HCEC 1CT (cell line): ENCODE data around the gene SMTNL1.

ENCODE experiments used
- DNase-seq: peaks from one replicate; pipeline ENCODE4 v3.0.0-alpha.2; 2017

SMTNL1 gene, protein sequence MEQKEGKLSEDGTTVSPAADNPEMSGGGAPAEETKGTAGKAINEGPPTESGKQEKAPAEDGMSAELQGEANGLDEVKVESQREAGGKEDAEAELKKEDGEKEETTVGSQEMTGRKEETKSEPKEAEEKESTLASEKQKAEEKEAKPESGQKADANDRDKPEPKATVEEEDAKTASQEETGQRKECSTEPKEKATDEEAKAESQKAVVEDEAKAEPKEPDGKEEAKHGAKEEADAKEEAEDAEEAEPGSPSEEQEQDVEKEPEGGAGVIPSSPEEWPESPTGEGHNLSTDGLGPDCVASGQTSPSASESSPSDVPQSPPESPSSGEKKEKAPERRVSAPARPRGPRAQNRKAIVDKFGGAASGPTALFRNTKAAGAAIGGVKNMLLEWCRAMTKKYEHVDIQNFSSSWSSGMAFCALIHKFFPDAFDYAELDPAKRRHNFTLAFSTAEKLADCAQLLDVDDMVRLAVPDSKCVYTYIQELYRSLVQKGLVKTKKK

GRCh38 chr11:57536947-57537619 lies at the start of gene SMTNL1:
Gene SMTNL1, plus strand, starts transcription at chr11:57537595. Its CDS starts 5,048 bp downstream, at chr11:57542643.
- no peak for DNase-seq

DNA sequence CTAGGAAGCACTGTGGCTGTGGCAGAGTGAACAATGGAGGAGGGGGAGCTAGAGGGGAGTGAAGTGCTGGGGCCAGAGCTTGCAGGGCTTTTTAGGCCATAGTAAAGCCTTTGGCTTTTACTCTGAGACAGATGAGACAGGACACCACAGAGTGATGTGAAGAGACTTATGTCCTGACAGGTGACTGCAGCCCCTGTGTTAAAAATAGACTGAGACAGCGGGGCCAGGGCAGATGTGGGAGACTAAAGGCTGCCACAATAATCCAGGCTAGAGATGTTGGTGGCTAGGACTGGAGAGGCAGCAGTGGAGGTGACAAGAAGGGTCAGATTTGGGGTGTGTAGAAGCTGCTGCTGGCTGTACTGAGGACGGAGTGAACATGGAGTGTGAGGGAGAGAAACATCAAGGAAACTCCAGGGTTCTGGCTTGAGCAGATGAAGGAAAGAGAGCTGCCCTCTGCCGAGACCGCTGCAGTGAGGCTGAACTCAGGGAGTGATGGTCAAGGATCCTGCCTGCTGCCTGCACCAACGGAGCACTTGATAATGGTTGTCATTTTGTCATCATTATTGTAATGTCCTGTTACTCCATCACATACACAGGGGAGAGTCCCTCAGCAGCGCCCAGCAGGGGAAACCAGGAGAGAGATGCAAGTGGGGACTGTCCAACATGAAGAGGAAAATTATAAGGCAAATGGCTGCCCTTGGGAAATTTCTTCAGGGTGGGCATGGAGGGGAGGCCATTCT lies 49.3 kb upstream of the SMTNL1 start:
- no peak for DNase-seq

DNA sequence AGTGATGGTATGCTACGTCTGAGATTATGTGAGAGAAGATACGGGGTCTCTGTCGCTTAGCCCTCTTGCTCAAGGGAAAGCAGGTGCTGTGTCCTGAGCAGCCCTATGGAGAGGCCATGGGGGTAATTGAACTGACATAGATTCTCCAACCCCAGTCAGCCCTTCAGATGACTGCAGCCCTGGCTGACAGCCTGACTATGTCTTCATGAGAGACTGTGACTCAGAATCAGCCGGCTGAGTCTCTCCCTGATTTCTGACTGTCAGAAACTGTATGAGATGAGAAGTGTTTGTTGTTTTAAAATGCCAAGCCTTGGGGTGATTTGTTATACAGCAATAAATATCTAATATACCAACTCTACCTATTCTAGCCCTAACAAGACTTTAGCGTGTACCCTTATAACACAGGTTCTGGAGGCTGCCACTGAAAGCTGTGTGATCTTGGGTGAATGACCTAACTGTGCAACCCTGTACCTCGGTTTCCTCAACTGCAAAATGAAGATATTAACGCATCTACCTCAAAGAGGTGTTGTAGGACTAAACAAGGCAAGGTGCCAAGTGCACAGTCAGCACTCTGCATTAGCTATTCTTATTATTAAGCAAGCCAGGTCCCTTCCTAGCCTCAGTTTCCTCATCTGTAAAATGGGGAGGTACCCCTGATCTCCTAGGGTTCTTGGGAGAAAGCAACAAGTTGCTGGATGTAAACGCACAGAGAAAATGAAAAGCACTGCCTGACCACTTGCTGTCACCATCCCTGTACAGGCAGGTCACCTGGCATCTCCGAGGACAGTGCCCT lies 46.7 kb upstream of the SMTNL1 start:
- peak; percentile 47 for DNase-seq

GRCh38 chr11:57491371-57492061 lies 45.9 kb upstream of the SMTNL1 start:
- DNase-seq, result peak; percentile 31

DNA sequence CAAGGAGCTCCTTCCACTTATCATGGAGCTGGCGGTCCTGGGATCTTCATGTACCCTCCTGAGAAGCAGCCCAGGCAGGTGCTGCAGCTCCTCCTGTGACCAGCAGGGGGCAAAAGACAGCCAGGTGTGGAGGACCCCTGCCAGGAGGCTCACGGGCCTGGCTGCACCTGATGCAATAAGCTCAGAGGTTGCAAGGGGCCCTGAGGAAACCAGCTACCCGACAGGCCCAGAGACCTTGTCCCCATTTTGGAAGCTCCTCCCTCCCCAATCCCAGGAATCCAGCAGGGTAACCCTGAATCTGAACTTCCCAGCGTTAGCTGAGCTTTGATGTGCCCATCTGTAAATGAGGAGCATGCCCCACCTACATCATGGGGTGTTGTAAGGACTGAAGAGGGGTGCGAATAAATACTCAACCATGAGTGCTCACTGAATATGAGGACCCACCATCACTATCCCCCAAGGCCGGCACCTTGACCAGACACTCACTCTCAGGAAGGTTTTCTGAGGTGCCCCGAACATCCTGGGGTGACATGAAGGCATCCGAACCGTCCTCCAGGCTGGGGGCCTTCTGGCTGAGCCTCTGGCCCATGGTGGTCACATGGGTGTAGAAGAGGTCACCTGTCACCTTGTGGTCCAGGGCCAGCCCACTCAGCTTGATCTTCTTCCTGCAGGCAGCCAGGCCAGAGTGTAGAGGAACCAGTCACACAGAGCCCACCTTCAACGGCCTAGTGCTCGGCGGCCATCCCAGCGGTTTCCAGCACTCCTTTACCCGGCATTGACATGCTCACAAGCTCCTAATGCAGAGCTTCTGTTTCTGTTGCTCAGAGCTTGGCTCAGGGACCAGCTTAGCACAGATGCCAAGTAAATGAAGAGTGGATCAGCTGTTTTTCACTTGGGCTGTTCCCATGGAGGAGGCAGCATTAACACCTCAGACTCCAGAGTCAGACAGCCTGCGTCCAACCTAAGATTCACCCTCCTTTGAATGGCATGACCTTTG lies 43.6 kb upstream of the SMTNL1 start:
- DNase-seq, result no peak

DNA sequence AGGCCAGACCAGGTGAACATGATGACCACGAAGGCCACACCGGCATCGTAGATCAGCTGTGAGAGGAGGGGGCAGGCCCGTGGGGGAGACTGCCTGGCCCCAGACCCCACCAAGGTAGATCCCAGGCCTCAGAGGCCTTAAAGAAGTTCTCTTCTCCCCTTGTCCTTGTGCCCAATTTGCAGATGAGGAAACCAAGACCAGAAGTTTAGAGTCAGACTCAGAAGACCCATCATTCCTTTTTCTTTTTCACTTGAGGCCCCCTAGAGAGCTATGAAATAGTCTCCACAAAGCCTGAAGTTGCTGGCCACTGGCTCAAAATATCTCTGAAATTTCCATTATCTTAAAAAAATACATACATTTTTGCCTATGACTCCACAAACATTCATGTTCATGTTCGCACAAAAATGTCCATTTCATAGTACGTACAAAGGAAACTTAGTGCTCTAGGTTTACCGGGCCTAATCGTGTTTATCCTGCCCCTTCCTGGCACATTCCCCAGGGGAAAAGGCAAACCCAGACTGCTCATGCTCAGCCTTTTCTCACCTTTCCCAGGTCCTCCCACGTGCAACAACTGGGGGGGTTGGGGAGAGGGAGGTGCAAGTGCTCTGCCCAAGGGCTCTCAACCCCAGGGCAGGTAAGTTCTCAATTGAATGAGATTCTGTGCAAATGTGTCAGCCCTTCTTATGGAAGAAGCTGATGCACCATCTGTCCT lies 41.1 kb upstream of the SMTNL1 start:
- DNase-seq, result no peak

DNA sequence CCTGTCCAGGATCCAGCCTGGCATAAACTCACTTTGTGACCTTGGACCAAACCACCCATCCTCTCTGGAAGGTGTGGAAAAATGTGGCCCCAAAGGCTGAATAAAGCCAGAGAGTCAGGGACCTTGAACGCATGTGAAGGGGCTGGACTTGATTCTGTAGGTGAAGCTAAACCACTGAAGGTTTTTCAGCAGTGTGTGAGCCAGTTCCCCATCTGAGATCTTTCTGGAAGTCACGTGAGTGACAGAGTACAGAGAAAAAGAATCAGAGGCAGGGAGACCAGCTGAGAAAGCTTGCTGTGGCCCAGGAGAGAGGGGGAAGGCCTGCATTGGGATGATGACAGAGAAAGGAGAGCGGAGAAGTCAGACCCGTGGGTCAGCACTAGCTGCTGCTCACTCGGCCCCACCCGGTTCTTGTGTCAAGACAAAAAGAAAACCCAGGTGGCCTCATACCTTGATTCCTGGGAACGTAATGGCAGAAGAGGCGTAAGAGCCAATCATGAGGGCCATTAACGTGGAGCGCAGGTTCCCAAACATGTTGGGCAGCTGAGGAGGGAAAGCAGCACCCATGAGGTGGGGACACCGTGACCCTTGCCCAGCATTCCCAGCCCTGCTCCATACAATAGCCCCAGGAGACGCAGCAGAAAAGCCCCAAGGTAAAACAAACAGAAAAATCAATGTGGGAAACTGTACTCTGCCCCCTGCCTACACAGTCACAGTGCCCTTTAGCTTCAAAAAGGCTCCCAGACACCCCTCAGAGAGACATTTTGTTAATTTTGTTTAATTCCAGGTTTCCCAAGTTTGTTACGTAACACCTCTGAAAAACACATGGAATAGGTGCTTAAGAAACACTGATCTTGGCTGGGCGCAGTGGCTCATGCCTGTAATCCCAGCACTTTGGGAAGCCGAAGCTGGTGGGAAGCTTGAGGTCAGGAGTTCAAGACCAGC lies 39.8 kb upstream of the SMTNL1 start:
- DNase-seq, result no peak

DNA sequence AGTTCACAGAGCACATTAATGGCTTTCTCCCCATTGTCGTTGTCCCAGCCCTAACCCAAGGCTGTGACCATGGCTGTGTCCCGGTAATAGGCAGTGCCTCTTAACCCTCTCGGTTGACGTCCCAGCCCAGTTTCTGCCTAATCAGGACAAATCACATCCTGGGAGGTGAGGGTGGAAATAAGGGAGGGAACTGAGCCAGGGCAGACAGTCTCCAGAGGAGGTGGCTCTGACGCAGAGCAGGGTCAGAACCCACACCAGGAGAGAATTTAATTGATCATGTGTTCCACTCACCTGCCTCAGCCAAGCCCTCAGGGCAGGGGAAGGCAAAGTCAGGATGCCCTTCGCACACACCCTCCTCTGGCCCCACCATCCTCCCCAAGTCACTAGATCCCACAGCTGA lies 38.9 kb upstream of the SMTNL1 start:
- no peak for DNase-seq

DNA sequence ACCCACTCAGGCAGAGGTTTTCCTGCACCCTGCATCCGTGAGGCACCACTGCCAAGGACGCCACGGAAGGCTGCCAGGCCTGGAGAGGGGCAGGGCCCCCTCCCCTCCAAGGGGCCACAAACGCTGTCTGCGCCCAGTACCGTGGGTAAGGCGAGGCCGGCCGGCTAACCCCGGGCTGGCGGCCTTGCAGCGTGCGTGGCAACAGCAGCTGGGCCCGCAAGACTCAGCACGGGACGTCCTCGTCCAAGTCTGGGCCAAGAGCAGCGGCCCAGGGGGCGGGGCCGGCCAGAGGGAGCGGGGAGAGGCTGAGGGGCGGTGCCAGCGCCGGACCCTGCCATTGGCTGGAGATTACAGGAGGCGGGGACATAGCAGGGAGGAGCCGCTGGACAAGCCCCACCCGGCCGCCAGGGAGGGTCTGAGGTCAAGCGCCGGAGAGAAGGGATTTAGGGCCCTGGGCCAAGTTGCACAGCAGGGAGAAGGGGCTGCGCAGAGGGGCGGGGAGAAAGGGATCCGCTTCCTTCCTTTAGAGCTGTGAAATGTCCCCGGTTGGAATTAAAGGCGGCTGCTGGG lies 37.9 kb upstream of the SMTNL1 start:
- peak; percentile 90 for DNase-seq

DNA sequence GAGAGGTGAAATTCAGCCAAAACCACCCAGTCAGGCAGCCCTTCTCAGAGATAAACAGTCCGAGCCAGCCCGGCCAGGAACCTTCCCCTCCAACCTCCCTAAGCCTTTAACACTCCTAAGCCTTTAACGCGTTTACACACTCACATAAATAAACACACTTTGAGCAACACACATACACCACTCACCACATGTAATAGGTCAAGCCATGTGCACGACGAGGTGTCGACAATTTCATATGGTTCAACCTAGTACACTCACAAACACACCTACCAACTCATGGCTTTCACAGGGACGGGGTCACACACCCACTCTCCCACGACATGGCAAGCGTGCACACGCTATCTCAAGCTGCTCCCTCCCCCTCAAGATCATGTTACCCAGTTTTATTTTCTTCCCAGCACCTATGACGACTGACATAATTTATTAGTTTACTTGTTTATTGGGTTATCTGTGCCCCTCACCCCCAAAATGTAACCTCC lies 37.4 kb upstream of the SMTNL1 start:
- DNase-seq, result no peak

DNA sequence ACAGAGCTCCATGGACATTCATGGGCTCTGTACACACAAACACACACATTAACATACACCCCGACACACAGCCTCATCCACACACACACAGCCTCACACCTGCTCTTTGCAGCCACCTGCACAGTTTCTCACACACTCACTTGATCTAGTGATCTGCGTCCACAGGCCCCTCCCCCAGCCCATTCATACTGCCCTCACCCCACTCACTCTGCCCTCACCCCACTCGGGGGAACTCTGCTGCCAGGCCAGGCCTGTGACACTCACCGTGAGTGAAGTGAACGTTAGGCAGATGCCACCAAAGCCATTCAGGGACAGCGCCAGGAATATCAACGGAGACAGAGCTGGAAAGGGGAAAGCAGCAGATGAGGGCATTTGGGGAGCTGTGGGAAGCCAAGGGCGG lies 36.9 kb upstream of the SMTNL1 start:
- DNase-seq, result no peak

- no peak for DNase-seq
These were observed 36.5 kb upstream of the SMTNL1 start for GRCh38 chr11:57500926-57501325.

GRCh38 chr11:57501953-57502352 lies 35.4 kb upstream of the SMTNL1 start:
- DNase-seq, result no peak

DNA sequence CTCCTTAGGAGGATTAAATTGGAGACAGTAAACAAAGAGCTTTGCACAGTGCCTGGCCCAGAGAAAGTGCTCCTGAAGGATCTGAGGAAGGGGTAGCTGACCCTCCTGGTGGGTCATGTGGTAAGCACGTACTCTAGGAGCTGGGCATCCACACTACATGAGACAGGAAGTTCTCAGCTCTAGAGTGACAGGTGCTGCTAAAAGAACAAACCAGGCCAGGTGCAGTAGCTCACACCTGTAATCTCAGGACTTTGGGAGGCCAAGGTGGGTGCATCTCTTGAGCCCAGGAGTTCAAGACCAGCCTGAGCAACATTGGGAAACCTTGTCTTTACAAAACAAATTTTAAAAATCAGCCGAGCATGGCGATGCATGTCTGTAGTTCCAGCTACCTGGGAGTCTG lies 35.0 kb upstream of the SMTNL1 start:
- DNase-seq, result no peak

DNA sequence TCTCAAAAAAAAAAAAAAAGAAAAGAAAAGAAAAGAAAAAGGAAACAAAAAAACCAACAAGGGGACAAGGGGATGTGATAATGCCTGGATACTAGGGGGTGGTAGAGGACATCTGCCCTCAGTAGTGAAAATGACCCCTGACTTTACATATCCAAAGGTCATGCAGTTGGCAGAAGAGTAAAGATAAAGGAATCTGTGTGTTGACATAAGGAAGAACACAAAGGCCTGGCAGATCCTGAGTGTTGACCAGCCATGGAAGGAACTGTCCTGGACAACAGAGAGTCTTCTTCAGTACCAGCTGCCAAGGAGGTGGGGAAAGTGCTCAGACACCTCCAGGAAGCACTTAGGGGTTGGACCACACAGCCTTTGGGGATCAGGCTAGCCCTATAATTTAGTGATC lies 34.5 kb upstream of the SMTNL1 start:
- no peak for DNase-seq

- DNase-seq, result no peak
These were observed 32.9 kb upstream of the SMTNL1 start for GRCh38 chr11:57504511-57504910.

GRCh38 chr11:57506522-57506921 lies 30.9 kb upstream of the SMTNL1 start:
- DNase-seq, result no peak
